Upper lobe of right lung (tissue), 1 donor: ENCODE data around the gene TTLL11. TPM values are rescaled to one million over a fixed set of nuclear protein-coding genes. Genes with fewer than 3 reads are reported as not detected.
"Not testable (repeated sequence)": the region's sequence is repeated elsewhere in the genome, so short reads cannot be mapped to it uniquely, and the experiment has no call there.

ENCODE experiments used
- ATAC-seq: fragments of 200-7000 bp; cut with Tn5 transposase; one replicate; pipeline ENCODE4 v1.9.1; 2020; ENCODE audit warnings: mild to moderate bottlenecking, moderate library complexity
- DNase-seq: peaks from one replicate; pipeline ENCODE4 v3.0.0-alpha.2; 2020
- H3K27ac ChIP-seq: fragments of 200-600 bp; one replicate; pipeline ENCODE4 v1.8.0; 2022
- H3K27me3 ChIP-seq: fragments of 200-600 bp; one replicate; pipeline ENCODE4 v1.8.0; 2022; ENCODE audit warnings: mild to moderate bottlenecking
- H3K36me3 ChIP-seq: fragments of 200-600 bp; one replicate; pipeline ENCODE4 v1.8.0; 2022
- H3K4me1 ChIP-seq: fragments of 200-600 bp; one replicate; pipeline ENCODE4 v1.8.0; 2022
- H3K4me3 ChIP-seq: fragments of 200-600 bp; one replicate; pipeline ENCODE4 v1.8.0; 2022; ENCODE audit warnings: mild to moderate bottlenecking
- H3K9me3 ChIP-seq: fragments of 200-600 bp; one replicate; pipeline ENCODE4 v1.8.0; 2022
- CTCF ChIP-seq: fragments of 200-600 bp; IDR thresholded peaks from one replicate; pipeline ENCODE4 v1.8.0; 2022; ENCODE audit warnings: antibody characterized with exemption
- intact Hi-C: fragments of 100-400 bp; cut with DNase I; formaldehyde crosslinking; loops from one replicate; pipeline ENCODE4 v1.11.0; 2022
- total RNA-seq: library from RNA; stranded (reverse); fragmentation: NEBNext Ultra II Directional; extraction: Animal tissue kit (Norgen Biotek cat#: 25700); gene quantifications from one replicate; pipeline ENCODE4 v1.2.1, GENCODE V29; 2021
- donor health status: DM: no; HTN: yes; CAD: no; lungs with severe emphysema.

TTLL11 gene
- total RNA-seq, 1 donor from 2014 or later, result 10.7 TPM

GRCh38 chr9:122120316-122121071 is 27.4 kb upstream of the TTLL11 start:
- no peak for ATAC-seq

GRCh38 chr9:122119721-122120120 is 26.6 kb upstream of the TTLL11 start:
- DNase-seq, result no peak
- intact Hi-C loops, result no loop called here

More at GRCh38 chr9:122120316-122121071, 27.4 kb upstream of the TTLL11 start:
- H3K36me3 ChIP-seq, result no peaks in the 10 kb centered on the region
- H3K4me3 ChIP-seq, result no peak overlapping the region
- no peaks in the 10 kb centered on the region for H3K9me3 ChIP-seq
- no peak overlapping the region for H3K27ac ChIP-seq
- no peak for TF ChIP-seq CTCF
- peaks cover 3% of the 10 kb centered on the region for H3K4me1 ChIP-seq
- intact Hi-C loops, result no loop called here
- DNase-seq, result no peak
- peaks cover 2% of the 10 kb centered on the region for H3K27me3 ChIP-seq

GRCh38 chr9:122119166-122119521 is 26.0 kb upstream of the TTLL11 start:
- intact Hi-C loops, result no loop called here
- no peak overlapping the region for H3K27ac ChIP-seq
- ATAC-seq (no peak), DNase-seq (no peak)
- no peaks in the 10 kb centered on the region for H3K4me1 ChIP-seq
- no peaks in the 10 kb centered on the region for H3K27me3 ChIP-seq
- H3K36me3 ChIP-seq, result no peaks in the 10 kb centered on the region
- no peak for TF ChIP-seq CTCF
- no peaks in the 10 kb centered on the region for H3K9me3 ChIP-seq
- no peak overlapping the region for H3K4me3 ChIP-seq

More at GRCh38 chr9:122119721-122120120, 26.6 kb upstream of the TTLL11 start:
- no peak for TF ChIP-seq CTCF
- Histone ChIP-seq H3K27me3 (no peaks in the 10 kb centered on the region), H3K4me1 (no peaks in the 10 kb centered on the region), H3K4me3 (no peak overlapping the region), H3K36me3 (no peaks in the 10 kb centered on the region), H3K9me3 (no peaks in the 10 kb centered on the region), H3K27ac (no peak overlapping the region)
- ATAC-seq, result no peak

- intact Hi-C loops, result no loop called here
- no peaks in the 10 kb centered on the region for H3K27me3 ChIP-seq
- no peaks in the 10 kb centered on the region for H3K4me1 ChIP-seq
- H3K36me3 ChIP-seq, result no peaks in the 10 kb centered on the region
- no peak for DNase-seq
- no peaks in the 10 kb centered on the region for H3K9me3 ChIP-seq
- H3K27ac ChIP-seq, result no peak overlapping the region
- no peak for TF ChIP-seq CTCF
- no peak for ATAC-seq
- H3K4me3 ChIP-seq, result no peak overlapping the region
These were observed 25.4 kb upstream of the TTLL11 start for GRCh38 chr9:122118343-122119165.

DNA sequence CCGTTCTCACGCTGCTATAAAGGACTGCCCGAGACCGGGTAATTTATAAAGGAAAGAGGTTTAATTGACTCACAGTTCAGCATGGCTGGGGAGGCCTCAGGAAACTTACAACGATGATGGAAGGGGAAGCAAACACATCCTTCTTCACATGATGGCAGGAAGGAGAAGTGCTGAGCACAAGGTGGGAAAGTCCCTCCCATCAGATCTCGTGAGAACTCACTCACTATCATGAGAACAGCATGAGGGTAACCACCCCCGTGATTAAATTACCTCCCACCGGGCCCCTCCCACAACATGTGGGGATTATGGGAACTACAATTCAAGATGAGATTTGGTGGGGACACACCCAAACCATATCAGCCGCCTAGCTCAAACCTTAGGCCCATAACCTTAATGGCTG is 24.1 kb upstream of the TTLL11 start:
- ATAC-seq, intact Hi-C loops, DNase-seq: not testable (repeated sequence)

More for the DNA sequence above, 24.1 kb upstream of the TTLL11 start:
- not testable (repeated sequence) for H3K27me3 ChIP-seq, H3K4me1 ChIP-seq, H3K36me3 ChIP-seq, H3K4me3 ChIP-seq, H3K9me3 ChIP-seq, H3K27ac ChIP-seq
